ENCODE data around the gene ZBTB16.

ZBTB16 gene

DNA sequence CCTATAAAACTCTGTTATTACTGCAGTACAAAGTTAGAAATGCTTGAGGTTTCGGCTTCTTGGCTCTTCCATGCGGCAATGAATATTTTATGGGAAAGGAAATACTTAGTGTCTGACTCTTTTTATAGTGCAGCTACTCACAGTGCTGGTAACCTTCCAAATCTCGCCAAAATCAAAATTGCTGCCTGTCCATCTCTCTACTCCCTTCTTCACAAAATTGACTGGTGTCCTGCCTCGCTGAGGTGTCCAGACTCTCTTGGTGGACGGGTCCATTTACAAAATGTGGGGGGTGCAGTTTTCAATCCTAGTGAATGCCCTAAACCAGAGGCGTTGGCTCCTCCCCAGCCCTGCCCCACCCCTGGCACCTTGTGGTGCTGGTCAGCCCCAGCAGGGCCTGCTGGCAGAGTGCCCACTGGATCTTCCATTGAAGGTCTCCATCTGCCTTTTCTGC, 73.5 kb downstream of the ZBTB16 start:
- no peak for FAIRE-seq

DNA sequence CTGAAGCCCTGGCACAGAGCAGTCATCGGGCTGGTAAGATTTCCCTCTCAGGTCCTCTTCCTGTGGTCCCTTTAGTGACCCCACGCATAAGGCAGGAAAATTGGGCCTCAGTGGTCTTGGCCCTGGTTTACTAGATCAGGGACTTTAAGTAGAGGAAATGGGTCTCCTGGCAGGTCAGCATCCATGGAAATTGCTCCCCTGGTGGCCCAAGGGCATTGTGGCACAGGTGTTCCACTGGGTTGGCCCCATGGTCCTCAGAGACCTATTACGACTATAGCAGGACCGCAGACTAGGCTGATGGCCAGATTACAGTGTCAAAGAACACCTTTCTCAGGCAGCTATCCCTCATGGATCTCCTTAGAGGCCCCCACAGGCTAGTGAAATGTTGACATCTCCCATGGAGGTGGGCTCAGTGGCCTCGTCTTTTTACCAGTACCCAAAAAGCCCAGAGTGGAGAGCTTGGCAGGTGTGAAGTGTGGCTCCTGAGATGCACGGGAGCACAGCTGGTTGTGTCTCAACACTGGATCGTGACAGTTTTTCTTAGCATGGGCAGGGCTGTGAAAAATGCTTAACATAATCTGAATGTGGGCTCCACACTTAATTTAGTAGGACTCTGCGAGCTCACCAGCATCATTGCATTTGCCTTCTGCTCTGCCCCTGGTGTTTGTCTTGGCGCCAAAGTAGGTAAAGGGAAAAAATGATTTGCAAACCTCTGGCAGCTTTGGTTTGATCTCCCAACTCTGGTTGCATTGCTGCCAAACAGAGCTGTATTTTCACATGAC, 74.2 kb downstream of the ZBTB16 start:
- FAIRE-seq: no peak

DNA sequence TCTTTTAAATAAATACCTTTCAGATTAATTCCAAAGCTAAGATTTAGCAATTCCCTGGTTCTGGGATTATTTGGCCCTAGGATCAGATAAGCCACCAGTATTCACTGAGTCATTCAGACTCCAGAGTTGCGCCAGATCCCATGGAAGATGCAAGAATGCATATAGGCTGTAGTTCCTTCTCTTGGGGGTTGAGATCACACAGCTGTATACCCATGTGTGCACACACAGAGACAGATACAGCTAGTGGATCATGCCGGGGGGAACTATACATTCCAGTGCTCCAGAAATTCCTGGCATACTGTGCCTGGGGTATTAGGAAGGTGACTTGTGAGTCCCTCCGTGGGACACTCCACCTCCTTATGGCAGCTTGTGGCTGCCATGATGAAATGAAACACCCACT, 75.4 kb downstream of the ZBTB16 start:
- FAIRE-seq: no peak

DNA sequence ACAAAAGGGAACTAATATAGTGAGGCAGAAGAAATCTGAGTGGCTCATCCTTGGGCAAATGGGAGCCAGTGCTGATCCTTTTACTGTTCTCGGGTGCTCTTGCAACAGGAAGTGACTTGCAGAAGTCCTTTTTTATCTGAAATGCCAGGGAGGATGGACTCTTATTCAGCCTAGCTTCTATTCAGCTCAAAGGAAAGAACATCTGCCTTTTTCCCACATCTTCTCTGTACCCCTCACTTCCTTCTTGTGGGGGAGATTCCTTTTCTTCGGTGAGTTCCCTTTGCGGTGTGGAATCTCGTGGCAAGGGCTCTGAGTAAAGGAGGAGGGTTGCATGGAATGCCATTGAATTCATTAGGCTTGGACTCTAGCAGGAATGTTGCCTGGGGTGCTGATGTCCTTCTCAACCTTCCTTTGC, 76.2 kb downstream of the ZBTB16 start:
- no peak for FAIRE-seq

DNA sequence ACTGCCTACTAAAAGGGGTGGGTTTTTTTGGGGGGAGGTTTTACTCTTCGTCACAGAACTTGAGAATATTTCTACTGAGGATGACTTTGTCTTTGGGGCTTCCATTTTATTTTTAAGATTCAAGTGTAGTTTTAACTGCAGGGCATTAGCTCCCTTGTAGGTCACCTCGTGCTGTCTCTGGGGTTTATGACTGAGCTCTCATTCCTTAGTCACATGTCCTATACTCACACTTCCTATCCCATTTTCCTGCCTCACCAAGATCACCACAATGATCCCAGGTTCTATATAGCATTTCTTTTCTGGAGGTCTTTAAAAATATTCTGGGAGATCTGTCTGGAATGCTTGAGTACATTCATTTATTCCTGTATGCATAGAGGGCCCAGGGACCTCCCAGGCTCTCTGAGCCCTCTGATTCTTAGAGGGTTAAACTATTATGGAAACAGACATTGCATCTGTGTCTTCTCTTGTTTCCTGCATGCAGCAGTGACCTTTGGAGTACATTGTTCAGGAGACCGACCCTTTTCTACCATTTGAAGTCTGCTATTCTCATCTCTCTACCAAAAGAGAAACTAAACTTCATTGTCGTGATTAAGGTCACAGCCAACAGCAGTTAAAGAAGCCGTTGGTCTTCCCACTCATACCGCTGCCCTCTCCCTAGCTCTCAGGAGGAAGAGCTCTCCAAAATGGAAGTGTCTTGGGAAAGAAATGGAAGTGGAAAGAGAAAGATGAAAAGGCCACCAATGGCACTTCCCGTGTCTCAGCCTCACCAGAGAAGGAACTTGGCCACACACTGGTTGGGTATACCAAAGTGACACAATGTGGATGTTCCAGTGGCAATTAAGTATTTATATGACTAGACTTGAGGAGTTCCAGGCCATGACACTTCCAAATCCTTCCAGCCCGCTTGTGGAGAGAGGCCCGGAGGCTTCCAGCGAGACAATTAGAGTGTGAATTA, 77.5 kb downstream of the ZBTB16 start:
- no peak for FAIRE-seq

DNA sequence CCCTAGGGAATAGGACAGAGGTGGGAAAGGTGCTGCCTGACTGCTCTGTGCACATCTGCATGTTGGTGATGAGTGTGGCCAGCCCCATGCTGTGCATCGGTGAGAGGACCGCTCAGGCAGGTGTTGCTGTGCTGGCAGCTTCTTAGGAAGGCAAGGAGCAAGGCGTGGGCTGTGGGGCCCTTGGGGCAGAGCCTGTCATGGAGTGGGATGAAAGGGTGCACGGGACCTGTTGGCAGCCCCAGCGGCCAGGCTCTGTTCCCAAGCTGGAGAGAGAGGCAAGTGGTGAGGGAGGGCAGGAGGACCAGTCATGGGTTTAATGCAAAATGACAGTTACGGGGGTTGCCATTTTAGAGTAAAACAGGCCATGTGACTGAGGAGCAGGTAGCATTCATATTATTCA, 78.3 kb downstream of the ZBTB16 start:
- FAIRE-seq: no peak

DNA sequence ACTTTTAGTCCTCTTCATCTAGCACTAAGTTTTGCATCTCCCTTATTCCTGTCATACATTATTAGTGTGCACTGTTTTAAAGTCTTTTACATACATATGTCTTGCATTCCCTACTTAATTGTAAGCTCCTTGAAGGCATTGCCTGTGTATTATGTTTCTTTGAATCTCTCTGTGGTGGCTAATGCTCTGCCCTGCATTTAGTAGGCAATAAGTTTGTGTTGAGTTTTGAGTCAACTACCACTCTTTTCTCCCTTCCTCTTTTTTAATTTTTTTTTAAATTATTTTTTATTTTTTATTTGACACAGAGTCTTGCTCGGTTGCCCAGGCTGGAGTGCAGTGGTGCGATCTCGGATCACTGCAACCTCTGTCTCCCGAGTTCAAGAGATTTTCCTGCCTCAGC, 78.9 kb downstream of the ZBTB16 start:
- no peak for FAIRE-seq

DNA sequence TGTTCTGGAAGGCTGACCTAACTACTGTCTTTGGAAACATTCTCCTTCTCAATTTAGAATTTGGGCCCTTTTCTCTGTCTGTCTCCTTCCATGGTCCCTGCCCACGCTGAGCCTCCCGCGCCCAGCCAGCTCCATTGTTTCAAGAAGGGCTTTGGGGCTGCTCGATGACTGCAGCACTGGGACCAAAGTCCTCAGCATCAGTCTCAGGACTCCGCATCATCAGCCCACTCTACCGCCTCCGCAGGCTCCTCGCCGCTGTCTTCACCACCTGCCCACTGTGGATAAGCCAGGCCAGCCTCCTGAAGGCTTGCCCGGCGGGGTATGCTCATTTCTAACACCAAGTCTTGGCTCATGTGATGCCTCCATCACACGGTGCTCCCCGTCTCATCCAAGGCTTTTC, 81.3 kb downstream of the ZBTB16 start:
- no peak for FAIRE-seq

DNA sequence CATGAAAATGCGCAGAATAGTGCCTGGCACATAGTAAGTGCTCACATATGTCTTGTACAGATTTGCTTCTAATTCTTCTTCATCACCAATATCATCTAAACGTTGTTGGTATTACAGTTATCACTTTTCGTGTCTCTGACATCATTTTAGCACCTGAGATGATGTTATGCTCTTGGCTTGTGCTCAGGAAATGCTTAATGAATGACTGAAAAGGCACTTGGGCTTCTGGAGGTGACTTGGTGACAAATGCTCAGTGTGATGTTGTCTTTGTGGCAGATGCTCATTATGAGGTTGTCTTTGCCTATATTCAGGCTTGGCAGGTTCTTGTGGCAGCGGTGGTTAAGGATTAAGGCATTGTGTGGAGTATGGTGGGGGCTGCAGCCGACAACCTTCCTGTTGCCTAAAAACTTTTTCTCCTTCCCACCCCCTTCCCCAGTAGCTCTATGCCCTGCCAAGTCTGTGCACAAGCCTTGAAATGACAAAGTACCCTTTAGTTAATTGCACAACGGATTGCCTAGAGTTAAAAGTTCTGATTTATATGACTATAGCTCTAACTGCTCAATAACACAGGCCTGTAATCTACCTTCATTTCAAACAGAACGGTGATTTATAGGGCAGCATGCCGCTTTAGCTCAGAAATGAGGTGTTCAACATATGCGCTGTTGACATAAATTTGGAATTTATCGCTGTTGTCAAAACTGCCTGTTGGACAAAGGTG, 82.5 kb downstream of the ZBTB16 start:
- no peak for FAIRE-seq

DNA sequence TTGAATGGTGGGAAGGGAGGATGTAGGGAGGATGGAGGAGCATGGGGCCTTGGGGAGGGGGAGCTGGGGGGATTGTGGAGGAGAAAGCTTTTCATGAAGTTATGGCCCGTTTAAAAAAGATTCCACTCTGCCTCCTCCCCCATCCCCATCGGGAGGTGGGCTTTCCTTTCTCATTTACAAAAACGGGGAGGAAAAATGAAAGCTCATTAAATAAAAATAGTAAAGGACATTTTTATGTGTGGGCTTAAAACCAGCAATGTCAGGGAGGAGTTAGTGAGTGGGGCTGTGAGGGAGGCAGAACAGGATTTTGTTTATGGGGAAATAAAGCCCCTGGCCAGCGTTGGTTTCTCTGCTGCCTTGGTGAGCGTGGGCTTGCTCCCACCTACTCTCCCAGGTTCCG, 83.2 kb downstream of the ZBTB16 start:
- no peak for FAIRE-seq

DNA sequence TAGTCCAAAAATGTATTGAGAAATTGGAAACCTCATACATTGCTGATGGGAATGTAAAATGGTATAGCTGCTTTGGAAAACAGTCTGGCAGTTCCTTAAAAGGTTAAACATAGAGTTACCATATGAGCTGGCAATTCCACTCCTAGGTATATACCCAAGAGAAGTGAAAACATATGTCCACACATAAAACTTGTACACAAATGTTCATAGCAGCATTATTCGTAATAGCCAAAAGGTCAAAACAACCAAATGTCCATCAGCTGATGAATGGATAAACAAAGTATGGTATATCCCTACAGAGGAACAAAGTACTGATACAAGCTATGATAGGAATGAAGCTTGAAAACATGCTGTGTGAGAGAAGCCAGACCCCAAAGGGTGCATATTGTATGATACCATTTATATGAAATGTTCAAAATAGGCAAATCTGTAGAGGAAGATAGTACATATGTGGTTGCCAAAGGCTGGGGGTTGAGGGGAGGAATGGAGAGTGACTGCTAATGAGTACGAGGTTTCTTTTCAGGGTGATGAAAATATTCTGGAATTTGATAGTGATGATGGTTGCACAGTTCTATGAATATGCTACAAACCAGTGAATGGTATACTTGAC, 85.8 kb downstream of the ZBTB16 start:
- FAIRE-seq: no peak

DNA sequence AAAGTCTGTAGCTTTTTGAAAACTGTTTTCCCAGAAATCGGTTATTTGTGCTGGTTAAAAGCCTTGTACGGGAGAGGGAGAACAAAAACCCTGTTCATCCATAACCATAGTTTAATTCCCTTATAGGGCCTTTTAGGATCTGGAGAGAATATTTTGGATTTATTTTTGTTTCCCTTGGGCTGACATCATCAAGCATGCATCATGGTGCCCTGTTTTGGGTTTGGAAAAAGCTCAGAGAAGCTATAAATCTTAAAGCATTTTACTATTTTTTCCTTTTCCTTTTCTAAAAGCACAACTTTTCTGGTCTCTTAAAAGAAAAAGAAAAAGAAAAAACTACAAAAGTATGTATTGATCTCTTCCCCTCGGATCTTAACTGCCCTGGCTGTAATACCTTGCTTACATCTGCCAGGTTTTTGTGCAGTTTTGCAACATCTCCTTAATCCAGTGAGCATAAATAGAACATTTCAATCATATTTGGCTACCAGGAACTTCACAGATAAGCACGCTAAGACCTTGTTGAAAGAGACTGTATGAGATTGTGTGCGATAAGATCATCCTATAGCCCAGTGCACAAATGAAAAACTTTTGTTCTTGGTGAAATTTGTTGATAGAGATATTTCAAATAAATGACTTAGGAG, 88.0 kb downstream of the ZBTB16 start:
- FAIRE-seq: no peak

DNA sequence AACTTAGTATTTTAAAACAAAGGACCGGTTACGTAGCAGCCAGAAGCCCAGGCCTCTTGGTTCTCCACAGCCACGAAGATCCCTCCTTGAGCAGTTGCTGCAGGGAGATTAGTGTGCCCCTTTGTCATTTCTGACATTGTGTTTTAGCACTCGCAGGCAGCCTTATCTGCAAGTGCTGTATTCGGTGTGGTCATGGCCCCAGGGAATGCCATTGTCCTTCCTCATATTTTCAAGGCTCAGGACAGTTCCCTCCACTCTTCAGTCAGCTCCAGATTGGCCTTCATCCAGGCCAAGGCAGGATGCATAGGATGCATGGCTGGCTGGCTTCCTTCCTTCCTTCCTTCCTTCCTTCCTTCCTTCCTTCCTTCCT, 88.5 kb downstream of the ZBTB16 start:
- FAIRE-seq: no peak

DNA sequence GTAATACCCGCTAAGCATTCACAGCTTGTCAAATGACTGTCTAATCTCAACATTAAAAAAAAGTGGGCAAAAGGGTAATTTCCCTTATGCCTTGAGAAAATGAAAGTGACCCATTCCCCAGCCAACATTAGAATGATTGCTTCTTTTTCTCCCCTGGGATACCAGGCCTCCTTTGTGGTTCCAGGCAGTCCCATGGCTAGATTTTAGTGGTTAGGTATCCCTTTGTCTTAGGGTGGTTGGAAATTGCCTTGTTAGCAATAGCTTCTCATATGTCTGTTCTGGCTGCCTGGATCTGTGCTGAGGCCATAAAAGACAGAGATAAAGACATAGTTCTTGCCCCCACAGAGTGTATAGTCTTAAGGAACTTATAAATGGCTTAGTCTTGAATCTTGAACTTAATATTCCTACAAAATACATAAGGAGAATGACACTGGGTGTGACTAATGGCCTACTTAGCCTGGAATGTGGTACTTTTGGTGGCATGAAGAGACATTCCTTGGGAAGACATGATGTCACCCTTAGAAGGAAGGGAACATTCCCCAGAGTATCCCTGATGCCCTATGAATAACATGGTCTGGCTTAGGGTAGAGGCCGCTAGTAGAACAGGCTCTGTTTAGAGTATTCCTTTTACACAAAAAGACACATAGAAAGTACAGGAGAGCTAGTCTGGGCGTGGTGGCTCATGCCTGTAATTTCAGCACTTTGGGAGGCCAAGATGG, 90.3 kb downstream of the ZBTB16 start:
- no peak for FAIRE-seq

DNA sequence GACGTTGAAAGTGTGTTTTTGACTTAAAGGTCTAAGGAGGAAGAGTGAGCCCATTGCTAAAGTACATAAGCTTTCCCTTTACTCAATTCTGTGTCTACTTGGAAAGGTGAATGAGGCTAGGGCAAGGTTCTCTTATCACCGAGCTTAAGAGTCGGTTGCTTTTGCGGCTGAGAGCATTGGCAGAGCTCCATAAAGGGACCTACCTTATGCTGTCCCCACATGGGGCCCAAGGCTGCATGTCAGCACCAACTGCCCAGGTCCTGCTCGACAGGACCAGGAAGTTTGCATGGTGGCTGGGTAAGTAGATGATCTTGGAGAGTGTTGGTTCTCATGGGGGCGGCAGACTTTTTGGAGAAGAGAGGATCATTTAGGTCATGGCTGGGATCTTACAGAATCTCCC, 91.2 kb downstream of the ZBTB16 start:
- no peak for FAIRE-seq

DNA sequence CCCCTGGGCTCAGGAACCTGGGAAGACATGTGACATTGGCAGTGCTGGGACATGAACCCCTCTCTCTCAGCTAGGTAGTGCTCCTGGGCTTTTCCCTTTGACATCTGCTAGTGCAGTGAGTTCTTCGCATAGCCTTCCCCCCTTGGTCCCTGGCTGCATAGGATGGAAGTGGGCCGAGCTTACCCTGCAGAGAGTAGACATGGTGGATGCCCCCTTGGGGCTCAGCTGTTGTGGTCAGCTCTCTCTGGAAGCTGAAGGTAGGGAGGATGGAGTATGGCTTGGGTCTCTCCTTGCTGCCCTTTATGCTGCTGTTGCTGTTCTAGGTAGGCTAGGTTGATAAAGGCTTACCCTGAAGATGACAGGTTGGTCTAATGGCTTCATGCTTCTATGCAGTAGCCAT, 92.1 kb downstream of the ZBTB16 start:
- FAIRE-seq: no peak

DNA sequence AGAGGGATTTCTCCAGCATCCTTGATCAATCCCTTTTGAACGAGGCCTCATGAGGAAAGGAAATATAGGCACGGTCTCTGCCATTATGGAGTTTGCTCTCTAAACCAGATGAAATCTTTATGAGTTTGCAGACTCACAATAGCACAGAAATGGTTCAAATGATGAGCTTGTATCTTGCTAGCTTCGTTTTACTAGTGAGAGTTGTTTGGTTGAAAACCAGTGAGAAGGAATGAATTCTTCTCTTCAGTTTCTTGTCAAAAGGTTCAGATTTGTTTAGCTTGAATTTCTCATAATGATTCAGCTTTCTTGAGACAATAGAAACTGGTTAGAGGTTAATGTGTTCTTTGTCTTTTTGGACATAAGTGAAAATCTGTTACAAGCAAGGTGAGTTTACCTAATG, 92.7 kb downstream of the ZBTB16 start:
- FAIRE-seq: no peak

DNA sequence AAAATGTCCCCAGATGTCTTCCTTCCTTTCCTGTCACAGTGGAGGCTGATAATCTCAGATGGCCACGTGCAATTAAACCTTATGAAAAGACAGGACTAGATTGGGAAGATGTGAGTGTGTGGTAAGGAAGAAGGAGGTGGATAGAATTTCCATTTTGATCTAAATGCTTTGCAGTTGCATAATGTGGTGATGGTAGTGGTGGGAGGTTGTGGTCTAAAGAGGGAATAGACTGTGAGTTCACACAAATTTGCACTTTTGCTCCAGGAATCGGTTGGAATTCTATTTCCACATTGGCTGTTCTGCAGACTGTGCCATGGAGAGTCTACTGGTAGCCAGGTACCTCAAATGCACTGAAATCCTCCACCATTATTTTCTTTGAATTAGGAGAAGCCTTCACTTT, 93.3 kb downstream of the ZBTB16 start:
- FAIRE-seq: no peak

DNA sequence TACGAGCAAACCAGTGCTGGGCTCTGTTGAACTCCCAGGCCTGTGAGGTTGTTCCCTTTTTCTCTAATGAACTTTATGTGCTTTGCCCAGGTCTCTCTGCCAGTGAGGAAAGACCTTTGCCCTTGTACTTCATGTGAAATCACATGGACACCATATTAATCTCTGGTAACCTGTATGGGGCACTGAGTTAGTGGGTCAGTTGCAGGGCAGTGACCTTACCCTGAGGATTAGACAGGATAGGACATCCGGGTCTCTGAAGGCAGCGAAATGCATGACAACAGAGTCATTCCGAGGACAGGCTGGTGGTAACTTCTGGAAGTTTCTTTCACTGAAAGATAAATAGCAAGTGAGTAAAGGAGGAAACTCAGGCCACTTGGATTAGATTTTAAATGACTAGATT, 93.7 kb downstream of the ZBTB16 start:
- no peak for FAIRE-seq

DNA sequence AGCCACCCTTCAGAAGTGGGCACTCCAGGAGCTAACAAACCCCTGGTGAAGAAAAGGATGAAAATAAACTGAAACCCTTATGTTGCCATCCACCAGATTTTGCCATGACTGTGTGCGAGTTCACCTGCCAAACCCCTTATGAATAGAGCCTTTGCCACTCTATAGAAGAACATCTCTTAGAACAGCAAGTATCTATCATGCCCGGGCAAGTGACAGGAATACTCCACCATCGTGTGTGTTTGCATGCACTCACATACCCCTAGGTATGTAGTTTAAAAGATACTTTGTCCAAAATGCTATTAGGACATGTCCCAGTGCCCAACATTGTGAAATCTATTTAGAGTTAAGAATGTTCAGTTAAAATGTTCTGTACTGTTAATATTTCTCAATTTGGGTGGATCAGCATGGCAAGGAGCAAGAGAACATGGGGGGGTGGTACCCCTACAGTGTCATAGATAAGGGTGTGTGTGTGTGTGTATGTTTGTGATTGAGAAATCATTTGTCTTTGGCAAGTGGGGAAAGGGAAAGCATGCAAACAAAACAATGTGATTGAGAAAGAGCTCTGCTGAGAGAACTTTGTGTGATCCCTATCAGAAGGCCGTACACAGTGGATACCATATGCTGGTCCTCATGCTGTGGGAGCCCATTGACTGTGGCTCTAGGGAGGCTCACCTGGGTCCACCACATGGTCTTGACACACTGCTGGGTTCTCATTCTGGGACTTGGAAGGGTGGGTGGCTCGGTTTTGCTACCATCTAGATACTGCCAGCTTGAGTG, 94.9 kb downstream of the ZBTB16 start:
- FAIRE-seq: no peak

DNA sequence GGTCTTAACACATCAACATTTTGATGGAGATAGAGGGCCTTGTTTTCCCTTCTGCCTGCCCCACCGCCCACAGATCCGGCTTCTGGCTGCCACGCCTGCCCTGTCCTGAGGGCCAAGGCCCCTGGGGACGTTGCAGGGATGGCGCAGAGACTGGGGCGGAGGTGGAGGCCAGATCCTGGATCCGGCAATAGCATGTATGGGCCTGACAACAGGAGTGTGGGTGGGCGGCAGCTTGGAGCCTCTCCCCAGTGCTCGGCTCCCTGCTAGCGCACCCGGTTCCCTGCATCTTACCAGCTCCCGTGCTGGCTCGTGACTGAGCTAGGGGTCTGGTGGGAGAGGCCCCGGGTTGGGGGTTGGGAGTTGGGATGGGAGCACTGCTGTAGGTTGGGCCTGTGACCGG, 95.6 kb downstream of the ZBTB16 start:
- no peak for FAIRE-seq

Measured in islet of Langerhans (tissue), 1 donor.